NCI-H2171 treated with DMSO at 0.1 percent for 48 hours (cell line): ENCODE data around the gene PCDHA1.
A peak's percentile ranks its signal among the peaks of the same experiment; 100 is the strongest.
"Not testable (repeated sequence)": the region's sequence is repeated elsewhere in the genome, so short reads cannot be mapped to it uniquely, and the experiment has no call there.

ENCODE experiments used
- DNase-seq: peaks from one replicate; lab custom pipeline; 2025; lab: John Stamatoyannopoulos, UW

The PCDHA1 gene

GRCh38 chr5:140808241-140808888 lies 22.4 kb downstream of the PCDHA1 start:
- DNase-seq, result not testable (repeated sequence)

- DNase-seq, result no peak
These were observed 22.9 kb downstream of the PCDHA1 start for GRCh38 chr5:140808889-140809291.

GRCh38 chr5:140821375-140822280 lies 35.7 kb downstream of the PCDHA1 start, which contains the start of gene PCDHA5:
TSS of gene PCDHA5 (plus strand) at chr5:140821613.
- no peak for DNase-seq

GRCh38 chr5:140822281-140822629 lies 36.3 kb downstream of the PCDHA1 start:
- no peak for DNase-seq

- not testable (repeated sequence) for DNase-seq
These were observed 37.0 kb downstream of the PCDHA1 start for GRCh38 chr5:140822969-140823368.

GRCh38 chr5:140823475-140823874 lies 37.5 kb downstream of the PCDHA1 start:
- DNase-seq, result no peak

- peak; percentile 64 for DNase-seq
These were observed 41.9 kb downstream of the PCDHA1 start, which contains the start of gene PCDHA6 for GRCh38 chr5:140827704-140828361. TSS of gene PCDHA6 (plus strand) at chr5:140827960. CDS start at chr5:140828092, 132 bp downstream.

- DNase-seq, result peak; percentile 73
These were observed 42.4 kb downstream of the PCDHA1 start for GRCh38 chr5:140828362-140828737.

GRCh38 chr5:140829511-140830501 lies 43.9 kb downstream of the PCDHA1 start:
- DNase-seq, result not testable (repeated sequence)

- no peak for DNase-seq
These were observed 48.1 kb downstream of the PCDHA1 start, which contains the start of gene PCDHA7 for GRCh38 chr5:140833993-140834392. TSS of gene PCDHA7 (plus strand) at chr5:140834269. CDS start at chr5:140834384, 115 bp downstream.

- not testable (repeated sequence) for DNase-seq
These were observed 48.6 kb downstream of the PCDHA1 start for GRCh38 chr5:140834439-140835008.

GRCh38 chr5:140835622-140836510 lies 49.9 kb downstream of the PCDHA1 start:
- DNase-seq, result no peak

GRCh38 chr5:140840978-140841962 lies 55.3 kb downstream of the PCDHA1 start, which contains the start of gene PCDHA8:
TSS of gene PCDHA8 (plus strand) at chr5:140841187. CDS start at chr5:140841322, 135 bp downstream.
- DNase-seq, result peak; percentile 3

- DNase-seq, result no peak
These were observed 57.1 kb downstream of the PCDHA1 start for GRCh38 chr5:140842798-140843733.

- not testable (repeated sequence) for DNase-seq
These were observed 62.5 kb downstream of the PCDHA1 start, which contains the start of gene PCDHA9 for GRCh38 chr5:140848139-140849102. TSS of gene PCDHA9 (plus strand) at chr5:140848382. CDS start at chr5:140848496, 114 bp downstream.
